ENCODE data around the gene GET3. TPM values are rescaled to one million over a fixed set of nuclear protein-coding genes. Genes with fewer than 3 reads are reported as not detected.
A peak's percentile ranks its signal among the peaks of the same experiment; 100 is the strongest.
"Not testable (repeated sequence)": the region's sequence is repeated elsewhere in the genome, so short reads cannot be mapped to it uniquely, and the experiment has no call there.

Gene GET3
- total and polyA plus RNA-seq, 3 donors from 2014 or later = 89.3 to 134 (median 109) TPM

GRCh38 chr19:12723641-12724426 lies 13.5 kb upstream of the GET3 start, which contains the start of gene TNPO2:
TSS of gene TNPO2 (minus strand) at chr19:12723932. CDS start at chr19:12720977, 2,955 bp downstream.
- TF ChIP-seq, protein P1, sequence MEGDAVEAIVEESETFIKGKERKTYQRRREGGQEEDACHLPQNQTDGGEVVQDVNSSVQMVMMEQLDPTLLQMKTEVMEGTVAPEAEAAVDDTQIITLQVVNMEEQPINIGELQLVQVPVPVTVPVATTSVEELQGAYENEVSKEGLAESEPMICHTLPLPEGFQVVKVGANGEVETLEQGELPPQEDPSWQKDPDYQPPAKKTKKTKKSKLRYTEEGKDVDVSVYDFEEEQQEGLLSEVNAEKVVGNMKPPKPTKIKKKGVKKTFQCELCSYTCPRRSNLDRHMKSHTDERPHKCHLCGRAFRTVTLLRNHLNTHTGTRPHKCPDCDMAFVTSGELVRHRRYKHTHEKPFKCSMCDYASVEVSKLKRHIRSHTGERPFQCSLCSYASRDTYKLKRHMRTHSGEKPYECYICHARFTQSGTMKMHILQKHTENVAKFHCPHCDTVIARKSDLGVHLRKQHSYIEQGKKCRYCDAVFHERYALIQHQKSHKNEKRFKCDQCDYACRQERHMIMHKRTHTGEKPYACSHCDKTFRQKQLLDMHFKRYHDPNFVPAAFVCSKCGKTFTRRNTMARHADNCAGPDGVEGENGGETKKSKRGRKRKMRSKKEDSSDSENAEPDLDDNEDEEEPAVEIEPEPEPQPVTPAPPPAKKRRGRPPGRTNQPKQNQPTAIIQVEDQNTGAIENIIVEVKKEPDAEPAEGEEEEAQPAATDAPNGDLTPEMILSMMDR (IDR thresholded peaks at IDR 0.05) = no peak
- TF ChIP-seq POLR2A (IDR thresholded peaks at IDR 0.05) = no peak
- H3K27me3 ChIP-seq = no peaks in the 10 kb centered on the region

DNA sequence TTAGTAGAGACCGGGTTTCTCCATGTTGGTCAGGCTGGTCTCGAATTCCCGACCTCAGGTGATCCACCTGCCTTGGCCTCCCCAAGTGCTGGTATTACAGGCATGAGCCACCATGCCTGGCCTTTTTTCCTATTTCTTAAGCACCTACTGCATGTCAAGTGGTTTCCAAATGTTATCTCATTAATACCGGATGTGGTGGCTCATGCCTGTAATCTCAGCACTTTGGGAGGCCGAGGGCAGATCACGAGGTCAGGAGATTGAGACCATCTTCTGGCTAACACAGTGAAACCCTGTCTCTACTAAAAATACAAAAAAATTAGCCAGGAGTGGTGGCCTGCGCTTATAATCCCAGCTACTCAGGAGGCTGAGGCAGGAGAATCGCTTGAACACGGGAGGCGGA lies 11.7 kb upstream of the GET3 start:
- intact Hi-C loops (cut with DNase I; ENCODE audit: low total_unique reads); H3K27ac ChIP-seq; H3K36me3 ChIP-seq (ENCODE audit: low read depth, missing control alignments); H3K4me3 ChIP-seq; H3K9me3 ChIP-seq; DNase-seq; H3K27me3 ChIP-seq: not testable (repeated sequence)
- H3K4me1 ChIP-seq = peaks cover 17% of the 10 kb centered on the region
- WGBS, 2 donors = 85 to 91% methylated on average over 10 of the region's 10 CpGs

More at GRCh38 chr19:12723641-12724426, 13.5 kb upstream of the GET3 start, which contains the start of gene TNPO2:
- Histone ChIP-seq H3K36me3 (ENCODE audit: low read depth, missing control alignments) (no peaks in the 10 kb centered on the region), H3K4me3 (peak within 1 kb of the TSS; percentile 75 to 78), H3K9me3 (no peaks in the 10 kb centered on the region), H3K27ac (peak within 1 kb of the TSS; percentile 2 to 95), H3K4me1 (peaks cover 22% of the 10 kb centered on the region)
- DNase-seq = peak; percentile 80
- WGBS, 2 donors = 2 to 4% methylated on average over 22 to 28 of the region's 28 CpGs
- intact Hi-C loops (cut with DNase I; ENCODE audit: low total_unique reads) = no loop called here

GRCh38 chr19:12726988-12727316 lies 10.3 kb upstream of the GET3 start:
- H3K4me1 ChIP-seq = peaks cover 14% of the 10 kb centered on the region
- H3K9me3 ChIP-seq = no peaks in the 10 kb centered on the region
- no peak overlapping the region for H3K27ac ChIP-seq
- no peak for TF ChIP-seq POLR2A (IDR thresholded peaks at IDR 0.05)
- TF ChIP-seq, protein P1 (IDR thresholded peaks at IDR 0.05) = no peak
- no peak for DNase-seq
- intact Hi-C loops (cut with DNase I; ENCODE audit: low total_unique reads) = no loop called here
- H3K27me3 ChIP-seq = no peaks in the 10 kb centered on the region
- WGBS, 2 donors = 91 to 98% methylated on average over 2 of the region's 2 CpGs
- no peak overlapping the region for H3K4me3 ChIP-seq
- no peaks in the 10 kb centered on the region for H3K36me3 ChIP-seq (ENCODE audit: low read depth, missing control alignments)

GRCh38 chr19:12727745-12728433 lies 9.4 kb upstream of the GET3 start:
- intact Hi-C loops (cut with DNase I; ENCODE audit: low total_unique reads) = no loop called here
- DNase-seq = no peak
- no peaks in the 10 kb centered on the region for H3K9me3 ChIP-seq
- H3K4me3 ChIP-seq = no peak overlapping the region
- TF ChIP-seq POLR2A (IDR thresholded peaks at IDR 0.05) = no peak
- TF ChIP-seq, protein P1 (IDR thresholded peaks at IDR 0.05) = no peak
- H3K36me3 ChIP-seq (ENCODE audit: low read depth, missing control alignments) = no peaks in the 10 kb centered on the region
- H3K27me3 ChIP-seq = no peaks in the 10 kb centered on the region
- no peak overlapping the region for H3K27ac ChIP-seq
- WGBS, 2 donors = 85 to 94% methylated on average over 8 to 9 of the region's 9 CpGs
- H3K4me1 ChIP-seq = peaks cover 23% of the 10 kb centered on the region

DNA sequence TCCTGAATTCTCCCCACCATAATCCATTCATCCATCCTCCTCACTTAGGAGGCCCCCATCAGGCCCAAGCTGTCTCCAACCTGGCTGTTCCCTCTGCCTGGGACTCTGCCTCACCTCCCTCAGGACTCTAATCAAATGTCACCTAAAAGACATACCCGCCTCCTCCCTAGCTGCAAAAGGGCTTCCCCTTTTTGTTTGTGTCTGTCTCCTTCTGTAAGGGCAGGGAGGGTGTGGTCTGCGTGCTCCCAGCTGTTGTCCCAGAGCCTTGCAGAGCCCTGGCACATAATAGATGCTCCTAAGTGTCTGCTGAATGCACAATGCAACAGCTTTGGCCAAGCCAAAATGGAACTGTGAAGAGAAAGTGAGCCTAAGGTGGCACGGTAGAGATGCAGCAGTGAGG lies 7.2 kb upstream of the GET3 start:
- no peaks in the 10 kb centered on the region for H3K9me3 ChIP-seq
- no peak overlapping the region for H3K4me3 ChIP-seq
- H3K4me1 ChIP-seq = peaks cover 16% of the 10 kb centered on the region
- DNase-seq = no peak
- intact Hi-C loops (cut with DNase I; ENCODE audit: low total_unique reads) = loop anchor here (10.0 kb wide), 1 partner anchor 65 kb away; the partner anchor contains the start of gene JUNB
- H3K27me3 ChIP-seq = no peaks in the 10 kb centered on the region
- no peak for TF ChIP-seq POLR2A (IDR thresholded peaks at IDR 0.05)
- TF ChIP-seq, protein P1 (IDR thresholded peaks at IDR 0.05) = no peak
- no peaks in the 10 kb centered on the region for H3K36me3 ChIP-seq (ENCODE audit: low read depth, missing control alignments)
- H3K27ac ChIP-seq = no peak overlapping the region
- 71 to 72% methylated on average over 3 of the region's 3 CpGs for WGBS, 2 donors
